Measurements from ENCODE around the gene COP1.

GRCh38 chr1:176225911-176226310 lies 18.8 kb upstream of the COP1 start:
- TF ChIP-seq, protein P1, sequence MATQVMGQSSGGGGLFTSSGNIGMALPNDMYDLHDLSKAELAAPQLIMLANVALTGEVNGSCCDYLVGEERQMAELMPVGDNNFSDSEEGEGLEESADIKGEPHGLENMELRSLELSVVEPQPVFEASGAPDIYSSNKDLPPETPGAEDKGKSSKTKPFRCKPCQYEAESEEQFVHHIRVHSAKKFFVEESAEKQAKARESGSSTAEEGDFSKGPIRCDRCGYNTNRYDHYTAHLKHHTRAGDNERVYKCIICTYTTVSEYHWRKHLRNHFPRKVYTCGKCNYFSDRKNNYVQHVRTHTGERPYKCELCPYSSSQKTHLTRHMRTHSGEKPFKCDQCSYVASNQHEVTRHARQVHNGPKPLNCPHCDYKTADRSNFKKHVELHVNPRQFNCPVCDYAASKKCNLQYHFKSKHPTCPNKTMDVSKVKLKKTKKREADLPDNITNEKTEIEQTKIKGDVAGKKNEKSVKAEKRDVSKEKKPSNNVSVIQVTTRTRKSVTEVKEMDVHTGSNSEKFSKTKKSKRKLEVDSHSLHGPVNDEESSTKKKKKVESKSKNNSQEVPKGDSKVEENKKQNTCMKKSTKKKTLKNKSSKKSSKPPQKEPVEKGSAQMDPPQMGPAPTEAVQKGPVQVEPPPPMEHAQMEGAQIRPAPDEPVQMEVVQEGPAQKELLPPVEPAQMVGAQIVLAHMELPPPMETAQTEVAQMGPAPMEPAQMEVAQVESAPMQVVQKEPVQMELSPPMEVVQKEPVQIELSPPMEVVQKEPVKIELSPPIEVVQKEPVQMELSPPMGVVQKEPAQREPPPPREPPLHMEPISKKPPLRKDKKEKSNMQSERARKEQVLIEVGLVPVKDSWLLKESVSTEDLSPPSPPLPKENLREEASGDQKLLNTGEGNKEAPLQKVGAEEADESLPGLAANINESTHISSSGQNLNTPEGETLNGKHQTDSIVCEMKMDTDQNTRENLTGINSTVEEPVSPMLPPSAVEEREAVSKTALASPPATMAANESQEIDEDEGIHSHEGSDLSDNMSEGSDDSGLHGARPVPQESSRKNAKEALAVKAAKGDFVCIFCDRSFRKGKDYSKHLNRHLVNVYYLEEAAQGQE (IDR thresholded peaks at IDR 0.05) = no peak
- TF ChIP-seq ZFP36 (IDR thresholded peaks at IDR 0.05; ENCODE audit: borderline replicate concordance, partially characterized antibody) = no peak
- TF ChIP-seq, protein P2, sequence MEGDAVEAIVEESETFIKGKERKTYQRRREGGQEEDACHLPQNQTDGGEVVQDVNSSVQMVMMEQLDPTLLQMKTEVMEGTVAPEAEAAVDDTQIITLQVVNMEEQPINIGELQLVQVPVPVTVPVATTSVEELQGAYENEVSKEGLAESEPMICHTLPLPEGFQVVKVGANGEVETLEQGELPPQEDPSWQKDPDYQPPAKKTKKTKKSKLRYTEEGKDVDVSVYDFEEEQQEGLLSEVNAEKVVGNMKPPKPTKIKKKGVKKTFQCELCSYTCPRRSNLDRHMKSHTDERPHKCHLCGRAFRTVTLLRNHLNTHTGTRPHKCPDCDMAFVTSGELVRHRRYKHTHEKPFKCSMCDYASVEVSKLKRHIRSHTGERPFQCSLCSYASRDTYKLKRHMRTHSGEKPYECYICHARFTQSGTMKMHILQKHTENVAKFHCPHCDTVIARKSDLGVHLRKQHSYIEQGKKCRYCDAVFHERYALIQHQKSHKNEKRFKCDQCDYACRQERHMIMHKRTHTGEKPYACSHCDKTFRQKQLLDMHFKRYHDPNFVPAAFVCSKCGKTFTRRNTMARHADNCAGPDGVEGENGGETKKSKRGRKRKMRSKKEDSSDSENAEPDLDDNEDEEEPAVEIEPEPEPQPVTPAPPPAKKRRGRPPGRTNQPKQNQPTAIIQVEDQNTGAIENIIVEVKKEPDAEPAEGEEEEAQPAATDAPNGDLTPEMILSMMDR (IDR thresholded peaks at IDR 0.05) = no peak
- no peak for TF ChIP-seq POLR2A (IDR thresholded peaks at IDR 0.05; ENCODE audit: low read length)
- no peak for TF ChIP-seq EP300 (IDR thresholded peaks at IDR 0.05)
- no peak for TF ChIP-seq ESRRA (IDR thresholded peaks at IDR 0.05; ENCODE audit: borderline replicate concordance, low read length)
- no peak for TF ChIP-seq MAX (IDR thresholded peaks at IDR 0.05)
- TF ChIP-seq JUNB (IDR thresholded peaks at IDR 0.05) = no peak
- no peak for TF ChIP-seq NR3C1 (IDR thresholded peaks at IDR 0.05)
- TF ChIP-seq FOSB (CRISPR knock-in tag; IDR thresholded peaks at IDR 0.05) = no peak
- TF ChIP-seq CBX8 (IDR thresholded peaks at IDR 0.05) = no peak
- TF ChIP-seq, protein P3, sequence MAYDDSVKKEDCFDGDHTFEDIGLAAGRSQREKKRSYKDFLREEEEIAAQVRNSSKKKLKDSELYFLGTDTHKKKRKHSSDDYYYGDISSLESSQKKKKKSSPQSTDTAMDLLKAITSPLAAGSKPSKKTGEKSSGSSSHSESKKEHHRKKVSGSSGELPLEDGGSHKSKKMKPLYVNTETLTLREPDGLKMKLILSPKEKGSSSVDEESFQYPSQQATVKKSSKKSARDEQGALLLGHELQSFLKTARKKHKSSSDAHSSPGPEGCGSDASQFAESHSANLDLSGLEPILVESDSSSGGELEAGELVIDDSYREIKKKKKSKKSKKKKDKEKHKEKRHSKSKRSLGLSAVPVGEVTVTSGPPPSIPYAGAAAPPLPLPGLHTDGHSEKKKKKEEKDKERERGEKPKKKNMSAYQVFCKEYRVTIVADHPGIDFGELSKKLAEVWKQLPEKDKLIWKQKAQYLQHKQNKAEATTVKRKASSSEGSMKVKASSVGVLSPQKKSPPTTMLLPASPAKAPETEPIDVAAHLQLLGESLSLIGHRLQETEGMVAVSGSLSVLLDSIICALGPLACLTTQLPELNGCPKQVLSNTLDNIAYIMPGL (CRISPR knock-in tag; IDR thresholded peaks at IDR 0.05; ENCODE audit: borderline replicate concordance) = no peak
- TF ChIP-seq KDM5A (IDR thresholded peaks at IDR 0.05) = no peak
- TF ChIP-seq CEBPB (IDR thresholded peaks at IDR 0.05) = no peak

All from A549 (cell line).